ENCODE results near the gene IFT52.

The IFT52 gene, protein sequence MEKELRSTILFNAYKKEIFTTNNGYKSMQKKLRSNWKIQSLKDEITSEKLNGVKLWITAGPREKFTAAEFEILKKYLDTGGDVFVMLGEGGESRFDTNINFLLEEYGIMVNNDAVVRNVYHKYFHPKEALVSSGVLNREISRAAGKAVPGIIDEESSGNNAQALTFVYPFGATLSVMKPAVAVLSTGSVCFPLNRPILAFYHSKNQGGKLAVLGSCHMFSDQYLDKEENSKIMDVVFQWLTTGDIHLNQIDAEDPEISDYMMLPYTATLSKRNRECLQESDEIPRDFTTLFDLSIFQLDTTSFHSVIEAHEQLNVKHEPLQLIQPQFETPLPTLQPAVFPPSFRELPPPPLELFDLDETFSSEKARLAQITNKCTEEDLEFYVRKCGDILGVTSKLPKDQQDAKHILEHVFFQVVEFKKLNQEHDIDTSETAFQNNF
- 8.6 to 22.1 (median 15.7) reads per million in 18 experiments for total RNA-seq

DNA sequence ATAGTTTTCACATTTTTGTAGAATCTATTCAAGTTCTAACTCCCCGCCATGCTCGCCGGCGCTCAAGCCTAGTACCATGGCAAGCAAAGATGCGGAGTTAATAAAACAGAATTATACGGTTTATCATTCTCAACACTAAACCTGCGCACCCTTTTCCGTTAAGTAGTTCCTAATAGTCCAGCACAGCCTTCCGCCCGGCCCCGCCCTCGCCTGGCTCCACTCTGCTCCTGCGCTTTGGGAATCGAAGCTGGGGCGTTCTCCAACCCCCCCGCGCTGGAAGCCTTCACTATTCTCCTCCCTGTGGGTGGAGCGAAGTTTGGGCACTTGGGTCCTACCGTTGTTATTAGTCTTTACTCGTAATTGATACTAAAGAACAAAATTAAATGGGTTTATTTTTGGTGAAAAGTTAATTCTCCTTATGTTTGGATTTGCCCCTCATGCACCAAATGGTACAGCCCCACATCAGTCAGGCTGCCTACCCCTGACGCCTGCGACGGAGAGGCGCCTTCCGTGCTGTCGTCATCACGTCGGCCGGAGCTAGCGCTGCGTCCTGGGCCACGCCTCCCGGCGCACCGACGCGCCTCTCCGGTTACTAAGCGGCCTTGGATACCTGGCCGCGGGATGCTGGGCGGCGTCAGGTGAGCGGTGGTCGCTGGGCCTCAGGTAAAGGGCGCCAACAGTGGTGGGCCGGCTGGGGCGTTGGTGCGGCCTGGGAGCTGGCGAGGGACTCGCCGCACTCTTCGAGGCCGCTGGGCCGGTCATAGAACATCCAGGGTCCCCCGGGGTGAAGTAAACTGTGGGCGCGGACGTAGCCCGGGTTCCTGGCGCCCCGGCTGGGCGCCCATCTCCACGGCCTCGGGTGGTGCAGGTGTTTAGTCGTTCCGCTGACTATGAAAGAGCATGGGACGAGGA lies at the start of gene IFT52:
TSS of gene IFT52 (plus strand) at position 546 of the 912 bp plus-strand sequence. CDS start 3,762 bp downstream, outside the sequence.
- peak; percentile 87 to 93 for DNase-seq

DNA sequence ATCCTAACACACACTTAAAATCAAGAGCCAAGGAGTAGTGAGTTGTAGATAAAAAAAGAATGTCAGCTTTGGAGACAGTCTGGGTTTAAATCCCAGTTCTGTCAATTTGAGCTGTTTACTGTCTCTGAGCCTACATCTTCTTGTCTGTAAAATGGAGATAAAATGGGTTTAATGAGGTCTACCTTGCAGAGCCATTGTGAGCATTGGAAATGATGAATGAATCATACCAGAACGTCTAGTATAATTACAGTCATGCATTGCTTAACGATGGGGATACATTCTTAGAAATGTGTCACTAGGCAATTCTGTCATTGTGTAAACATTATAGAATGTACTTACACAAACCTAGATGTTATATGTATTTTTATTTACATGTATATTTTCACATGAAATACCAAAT lies 49.5 kb upstream of the IFT52 start:
- DNase-seq = no peak

DNA sequence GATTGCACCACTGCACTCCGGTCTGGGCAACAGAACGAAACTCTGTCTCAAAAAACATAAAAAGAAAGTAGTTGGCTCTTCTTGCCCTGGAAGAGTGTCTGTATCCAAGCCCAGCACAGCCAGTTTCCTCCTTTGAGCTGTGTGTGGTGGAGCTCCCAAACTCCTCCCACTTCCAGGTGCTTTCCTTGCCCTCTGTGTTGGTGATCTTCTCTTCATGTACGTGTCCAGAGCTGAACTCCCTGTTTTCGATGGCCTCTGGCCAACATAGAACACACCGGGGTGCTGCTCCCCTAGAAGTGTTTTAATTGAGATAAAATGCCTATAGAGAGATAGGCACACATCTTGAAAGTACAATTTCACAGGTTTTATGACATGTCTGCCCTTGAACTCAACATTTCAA lies 48.6 kb upstream of the IFT52 start:
- no peak for DNase-seq

DNA sequence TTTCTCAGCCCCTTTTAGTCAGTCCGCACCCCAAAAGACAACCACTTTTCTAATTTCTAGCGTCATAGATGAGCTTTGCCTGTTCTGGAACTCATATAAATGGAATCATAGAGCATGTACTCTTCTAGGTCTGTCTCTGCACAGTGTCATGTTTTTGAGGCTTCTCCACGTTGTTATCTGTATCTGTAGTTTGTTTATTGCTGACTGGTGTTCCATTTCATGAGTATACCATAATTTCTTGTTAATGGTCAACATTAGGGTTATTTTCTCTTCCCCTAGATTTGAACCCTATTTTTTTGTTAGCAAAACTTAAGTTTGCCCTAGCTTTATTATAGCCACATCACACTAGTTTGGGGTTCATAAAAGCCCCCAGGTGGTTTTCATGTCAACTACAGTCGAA lies 48.1 kb upstream of the IFT52 start:
- DNase-seq = no peak

DNA sequence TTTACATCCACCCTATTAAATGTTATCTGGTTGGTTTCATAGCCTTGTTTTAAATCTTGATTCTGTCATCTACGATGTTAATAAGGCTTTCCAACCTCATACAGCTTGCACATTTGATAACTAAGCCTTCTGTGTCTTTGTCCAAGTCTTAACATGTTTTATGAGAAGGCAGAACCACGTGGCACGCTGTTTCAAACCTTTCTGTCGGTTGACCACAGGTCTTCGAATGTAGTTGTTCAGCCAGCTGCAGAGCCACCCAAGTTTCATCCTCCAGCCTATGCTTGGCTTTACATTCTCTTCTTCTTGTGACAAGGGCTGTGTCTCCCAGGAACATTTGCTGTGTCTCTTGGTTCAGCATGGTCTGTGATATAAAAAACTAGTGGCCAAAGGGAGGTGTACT lies 47.6 kb upstream of the IFT52 start:
- DNase-seq = no peak

DNA sequence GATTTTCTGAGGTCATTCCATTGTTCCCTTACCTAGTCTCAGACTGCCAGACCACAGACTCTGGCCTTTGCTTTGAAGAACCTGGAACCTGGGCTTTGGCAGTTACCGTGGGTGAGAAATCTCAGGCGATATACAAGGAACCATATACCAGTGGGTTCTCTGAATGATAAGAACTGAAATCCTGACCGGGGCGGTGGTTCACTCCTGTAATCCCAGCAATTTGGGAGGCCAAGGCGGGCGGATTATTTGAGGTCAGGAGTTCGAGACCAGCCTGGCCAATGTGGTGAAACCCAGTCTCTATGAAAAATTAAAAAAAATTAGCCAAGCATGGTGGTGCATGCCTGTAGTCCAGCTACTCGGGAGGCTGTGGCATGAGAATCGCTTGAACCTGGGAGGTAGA lies 46.2 kb upstream of the IFT52 start:
- no peak for DNase-seq

DNA sequence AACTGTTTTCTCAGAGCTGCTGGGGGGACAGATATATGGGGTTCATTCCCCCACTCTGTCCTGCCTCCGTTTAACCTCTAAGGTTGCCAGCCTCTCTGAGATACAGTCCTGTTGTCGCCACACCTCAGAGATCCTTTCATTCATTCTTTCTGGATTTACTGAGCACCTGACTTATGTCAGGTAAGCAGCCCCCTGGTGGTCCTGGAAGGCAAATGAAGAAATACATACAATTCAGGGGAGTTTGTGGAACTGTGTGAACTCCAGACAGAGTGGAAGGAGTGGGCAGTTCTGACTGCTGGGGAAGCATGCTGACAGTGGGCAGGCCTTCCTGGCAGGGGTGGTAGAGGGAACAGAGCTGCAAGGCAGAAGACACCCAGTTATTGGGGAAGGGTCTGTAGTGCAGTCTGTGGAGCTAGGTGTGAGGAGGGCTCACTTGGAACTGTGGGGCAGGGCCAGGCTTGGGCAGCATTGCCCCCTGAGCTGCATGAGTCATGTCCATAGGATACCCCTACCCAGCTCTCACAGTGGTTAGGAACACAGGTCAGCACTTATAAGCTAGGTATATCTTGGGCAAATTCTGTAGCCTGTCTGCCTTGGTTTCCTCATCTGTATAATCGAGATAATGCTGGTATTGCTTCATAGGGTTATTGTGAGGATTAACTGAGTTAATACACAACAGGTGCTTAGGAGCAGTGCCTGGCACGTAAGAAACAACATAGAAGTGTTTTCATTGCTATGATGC lies 44.7 kb upstream of the IFT52 start:
- DNase-seq = no peak

DNA sequence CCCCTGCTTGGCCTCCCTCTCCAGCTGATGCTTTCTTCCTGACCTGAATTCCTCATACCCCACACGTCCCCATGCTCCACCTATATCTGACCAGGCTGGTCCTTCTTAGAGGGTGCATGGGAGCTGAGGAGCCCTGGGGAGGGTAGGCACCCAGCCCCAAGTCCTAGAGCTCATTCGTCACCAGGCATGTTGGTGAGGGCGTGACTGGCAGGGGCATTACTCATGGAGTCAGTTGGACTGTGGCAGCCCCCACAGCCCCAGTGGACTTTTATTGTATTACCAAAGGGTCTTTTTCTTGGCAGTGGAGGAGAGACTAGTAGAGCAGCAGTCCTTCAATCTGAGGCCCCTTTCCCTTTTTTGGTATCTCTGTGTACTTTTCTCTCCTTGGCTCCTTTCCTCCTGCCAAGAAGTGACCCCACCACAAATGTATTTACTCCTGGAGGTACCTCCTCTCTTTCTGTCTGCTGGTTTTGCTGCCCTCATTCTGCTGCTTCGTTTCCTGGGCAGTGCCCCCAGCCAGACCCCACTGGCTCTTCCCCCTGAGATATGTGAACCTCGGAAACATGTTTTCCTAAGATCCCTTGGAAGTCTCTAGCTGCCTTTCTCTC lies 42.4 kb upstream of the IFT52 start:
- no peak for DNase-seq

DNA sequence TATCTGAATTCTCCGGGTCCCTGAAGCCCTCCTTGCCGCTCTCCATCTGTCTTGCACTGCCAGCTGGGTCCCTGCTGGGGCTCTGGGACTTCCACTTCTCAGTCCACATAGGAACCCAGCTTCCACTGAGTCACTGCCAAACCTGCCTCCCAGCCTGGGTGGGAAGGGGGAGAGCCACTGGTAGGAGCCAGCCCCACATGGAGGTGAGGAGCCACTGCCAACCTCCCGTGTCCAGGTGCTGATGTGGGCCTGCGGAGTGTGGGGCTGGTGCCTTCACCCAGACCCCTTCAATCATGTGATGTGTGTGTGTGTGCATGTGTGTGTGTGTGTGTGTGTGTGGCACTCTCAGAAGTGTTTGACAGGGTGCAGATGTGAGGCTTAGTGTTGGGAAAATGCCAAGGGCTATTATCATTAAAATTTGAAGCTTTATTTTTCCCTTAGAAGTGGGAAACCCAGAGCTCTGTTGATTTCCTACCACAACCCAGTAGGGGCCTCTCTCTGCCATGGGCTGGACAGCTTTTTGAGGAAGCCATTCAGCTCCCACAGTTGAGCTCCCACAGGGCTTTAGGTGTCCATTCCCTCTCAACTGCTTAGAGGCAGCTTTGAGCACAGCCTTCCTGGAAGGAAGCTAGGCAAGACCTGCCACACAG lies 41.2 kb upstream of the IFT52 start:
- DNase-seq = no peak

DNA sequence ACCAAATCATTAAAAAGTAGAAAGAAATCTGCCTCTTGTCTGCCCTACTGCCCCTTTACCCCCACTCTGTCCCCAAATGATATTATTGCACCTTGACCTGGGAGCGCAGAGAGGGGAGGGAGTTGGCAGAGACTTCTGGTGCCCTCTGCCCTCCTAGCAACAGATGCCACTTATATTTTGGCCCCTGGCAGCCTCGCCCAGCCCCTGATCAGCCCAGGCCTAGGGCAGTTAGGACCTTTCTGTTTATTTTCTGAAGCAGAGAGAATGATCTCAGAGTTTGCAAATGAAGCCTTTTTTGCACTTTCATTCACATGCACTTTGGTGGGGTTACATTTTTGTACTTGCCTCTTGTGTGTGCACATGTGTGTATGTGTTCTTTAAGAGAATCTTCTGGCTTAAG lies 40.3 kb upstream of the IFT52 start:
- DNase-seq = no peak

DNA sequence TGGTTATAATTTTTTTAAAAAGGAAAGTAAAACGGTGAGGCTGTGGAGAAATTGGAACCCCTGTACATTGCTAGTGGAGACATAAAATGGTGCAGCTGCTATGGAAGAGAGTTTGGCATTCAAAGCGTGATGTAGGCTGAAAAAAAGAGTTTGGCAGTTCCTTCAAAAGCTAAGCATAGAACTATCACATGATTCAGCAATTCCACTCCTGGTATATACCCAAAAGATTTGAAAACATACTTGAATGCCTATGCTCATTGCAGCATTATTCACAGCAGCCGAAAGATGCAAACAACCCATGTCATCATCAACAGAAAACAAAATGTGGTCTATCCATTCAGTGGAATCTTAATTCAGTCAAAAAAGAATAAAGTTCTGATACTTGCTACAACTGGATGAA lies 36.4 kb upstream of the IFT52 start:
- DNase-seq = no peak

DNA sequence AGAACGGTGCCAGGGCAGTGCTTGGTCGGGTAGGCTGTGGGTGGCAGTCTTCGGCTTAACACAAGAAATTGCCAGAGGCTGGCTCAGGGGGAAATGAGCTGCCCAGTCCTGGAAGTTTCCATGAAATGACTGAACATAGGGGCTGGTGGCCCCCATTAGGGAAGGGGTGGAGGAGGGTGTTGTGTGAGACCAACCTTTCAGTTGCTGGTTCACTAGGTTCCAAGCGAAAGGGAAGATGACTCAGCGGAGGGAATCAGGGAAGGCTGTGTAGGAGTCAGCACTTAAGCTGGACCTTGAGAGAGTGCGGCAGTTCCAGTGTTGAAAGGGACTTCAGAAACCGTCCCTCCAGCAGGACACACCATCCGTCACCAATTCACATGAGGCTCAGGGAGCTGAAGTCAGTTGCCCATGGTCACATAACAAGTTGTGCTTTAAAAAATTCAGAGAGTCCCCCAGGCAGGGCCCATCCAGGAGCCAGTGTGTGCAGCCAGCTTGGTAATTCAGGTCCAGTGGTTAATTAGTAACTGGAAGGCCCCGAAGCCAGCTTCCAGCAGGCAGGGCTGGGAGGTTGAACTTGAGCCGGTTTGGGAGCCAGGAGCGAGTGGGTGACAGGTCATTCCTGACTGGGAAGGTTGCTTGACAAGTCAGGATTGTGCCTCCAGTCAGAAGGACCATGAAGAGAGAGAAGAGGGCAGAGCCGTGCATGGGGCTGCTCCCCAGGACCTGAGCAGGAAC lies 32.2 kb upstream of the IFT52 start, which contains the start of gene SGK2:
TSS of gene SGK2 (plus strand) at position 616 of the 735 bp plus-strand sequence. CDS start 7,469 bp downstream, outside the sequence.
- DNase-seq = peak in 1 of 2 donors; percentile 15

DNA sequence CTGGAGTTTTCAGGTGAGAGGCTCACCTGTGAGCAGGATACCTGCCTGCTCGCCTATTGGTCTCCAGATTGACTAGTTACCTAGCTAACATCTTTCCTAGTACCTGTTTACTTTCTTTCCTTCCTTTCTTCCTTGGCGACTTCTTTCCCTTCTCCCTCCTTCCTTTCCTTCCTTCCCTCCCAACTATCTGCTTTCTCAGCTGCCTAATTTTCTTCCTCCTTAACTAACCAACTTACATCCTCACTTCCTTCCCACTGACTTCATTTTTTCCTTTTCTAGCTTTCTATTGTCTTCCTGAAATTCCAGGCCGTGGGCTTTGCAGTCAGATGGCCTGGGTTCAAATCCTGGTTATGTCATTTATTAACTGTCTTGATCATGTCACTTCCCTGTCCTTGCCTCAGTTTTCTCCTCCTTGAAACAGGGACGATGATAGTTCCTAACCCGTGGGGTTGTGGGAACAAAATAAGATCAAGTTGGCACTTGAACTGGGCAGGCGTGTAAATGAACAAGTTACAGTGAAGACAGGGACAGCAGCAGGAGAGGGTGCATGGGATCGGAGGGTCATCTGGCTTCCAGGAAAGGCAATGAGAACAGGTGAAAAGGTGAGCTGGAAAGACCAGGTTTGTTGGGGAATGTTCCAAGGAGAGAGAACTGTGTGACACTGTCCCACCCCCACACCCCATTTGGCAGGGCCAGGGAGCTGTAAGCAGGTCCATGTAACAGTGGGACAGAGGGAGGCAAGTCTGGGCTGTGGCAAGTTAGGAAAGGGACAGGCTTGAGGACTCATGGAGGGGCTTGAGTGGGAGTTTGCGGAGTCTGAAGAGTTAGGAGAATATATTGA lies 31.4 kb upstream of the IFT52 start:
- no peak for DNase-seq

DNA sequence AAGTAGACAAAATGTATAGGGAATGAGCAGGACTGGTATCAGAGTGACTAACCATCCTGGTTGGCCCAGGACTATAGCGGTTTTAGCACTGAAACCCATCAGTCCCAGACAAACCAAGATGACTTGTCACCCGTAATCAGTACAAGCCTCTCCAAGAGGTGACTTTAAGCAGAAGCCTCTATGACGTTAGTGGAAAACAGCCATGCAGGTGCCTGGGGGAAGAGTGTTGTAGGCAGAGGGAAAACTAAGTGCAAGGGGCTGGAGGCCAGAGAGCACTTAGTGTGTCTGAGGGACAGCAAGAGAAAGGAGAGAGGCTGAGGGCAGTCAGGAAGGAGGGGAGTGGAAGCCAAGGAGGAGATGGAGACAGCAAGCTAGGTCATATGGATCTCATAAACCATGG lies 29.8 kb upstream of the IFT52 start:
- no peak for DNase-seq

DNA sequence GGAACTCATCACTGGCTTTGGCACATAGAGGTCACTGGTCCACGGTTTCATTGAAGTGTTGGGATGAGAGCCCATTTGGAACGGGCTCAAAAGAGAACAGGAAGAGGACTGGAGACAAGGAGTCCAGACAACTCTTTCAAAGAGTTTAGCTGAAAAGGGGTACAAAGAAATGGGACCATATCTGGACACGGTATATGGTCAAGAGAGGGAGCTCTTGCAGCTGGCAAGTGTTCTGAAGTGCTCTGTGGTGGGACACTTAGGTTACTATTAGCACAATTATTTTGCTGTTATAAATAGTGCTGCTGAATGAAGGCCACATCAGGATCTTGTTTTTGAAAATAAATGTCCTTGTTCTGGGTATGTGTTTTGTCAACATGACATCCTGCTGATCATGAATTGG lies 27.3 kb upstream of the IFT52 start:
- no peak for DNase-seq

DNA sequence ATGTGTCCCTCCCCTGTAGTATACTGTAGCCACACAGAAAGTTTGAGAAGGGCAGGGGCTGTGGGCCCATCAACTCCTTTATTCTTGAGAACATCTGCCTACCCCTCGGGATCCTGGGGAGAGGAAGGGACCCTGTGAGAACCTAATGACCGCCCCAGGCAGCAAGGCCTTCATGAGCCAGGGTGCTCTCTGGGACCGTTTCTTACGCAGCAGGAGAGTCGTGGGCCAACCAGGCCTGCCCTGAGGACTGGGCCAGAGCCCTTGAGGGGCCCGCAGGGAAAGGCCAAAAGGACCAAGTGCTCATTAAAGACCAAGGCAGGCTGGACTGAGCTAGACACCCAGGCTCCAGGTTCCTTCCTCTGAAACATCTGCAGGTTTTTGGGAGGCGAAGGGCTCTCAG lies 26.7 kb upstream of the IFT52 start:
- no peak for DNase-seq

DNA sequence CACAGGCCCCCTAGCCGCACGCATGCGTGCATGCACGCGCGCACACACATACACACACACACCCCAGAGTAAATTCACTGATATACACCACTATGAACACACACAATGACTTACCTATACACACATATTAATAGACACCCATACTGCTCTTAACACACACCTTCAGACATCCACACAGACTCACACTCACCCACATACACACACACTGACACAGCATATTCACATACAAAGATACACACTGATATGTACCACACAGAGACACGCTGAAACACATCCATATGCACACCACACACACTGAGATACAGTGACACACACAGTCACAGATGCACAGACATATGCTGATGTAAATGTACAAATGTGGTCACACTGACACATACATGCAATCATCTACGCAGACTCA lies 26.3 kb upstream of the IFT52 start:
- DNase-seq = no peak

DNA sequence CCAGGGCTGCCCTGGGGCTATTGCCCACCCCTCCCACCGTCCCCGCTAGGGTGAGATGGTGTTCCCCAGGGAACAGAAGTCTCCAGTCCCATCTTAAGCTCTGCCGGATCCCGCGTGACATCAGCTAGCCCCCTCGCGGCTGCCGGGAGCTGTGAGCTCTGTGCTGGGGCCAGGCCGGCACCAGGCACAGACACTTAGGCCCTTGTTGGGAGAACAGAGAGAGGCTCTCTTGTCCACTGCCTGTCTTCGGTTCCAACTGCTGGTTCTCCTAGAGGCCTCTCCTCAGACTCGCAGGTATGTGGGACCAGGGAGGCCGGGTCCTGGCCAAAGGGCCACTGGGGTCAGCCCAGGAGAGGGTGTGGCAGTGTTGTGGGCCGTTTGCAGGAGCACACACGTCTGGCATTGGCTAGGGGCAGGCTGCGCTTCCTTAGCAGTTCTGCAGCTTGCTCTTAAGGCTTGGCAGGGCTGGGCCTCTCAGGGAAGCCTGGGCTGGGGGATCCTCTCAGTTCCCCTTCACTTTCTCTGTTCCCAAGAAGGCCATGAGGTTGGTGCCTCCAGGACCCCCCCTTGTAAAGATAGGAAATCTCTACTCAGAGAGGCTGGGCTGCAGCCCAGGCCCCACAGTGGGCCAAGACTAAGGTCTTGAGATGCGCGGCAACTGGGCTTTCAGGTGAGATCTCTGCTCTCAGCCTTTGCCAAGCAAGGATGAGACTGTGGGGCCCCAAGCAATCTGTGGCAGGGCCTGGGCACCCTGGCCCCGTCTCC lies 25.6 kb upstream of the IFT52 start:
- no peak for DNase-seq

DNA sequence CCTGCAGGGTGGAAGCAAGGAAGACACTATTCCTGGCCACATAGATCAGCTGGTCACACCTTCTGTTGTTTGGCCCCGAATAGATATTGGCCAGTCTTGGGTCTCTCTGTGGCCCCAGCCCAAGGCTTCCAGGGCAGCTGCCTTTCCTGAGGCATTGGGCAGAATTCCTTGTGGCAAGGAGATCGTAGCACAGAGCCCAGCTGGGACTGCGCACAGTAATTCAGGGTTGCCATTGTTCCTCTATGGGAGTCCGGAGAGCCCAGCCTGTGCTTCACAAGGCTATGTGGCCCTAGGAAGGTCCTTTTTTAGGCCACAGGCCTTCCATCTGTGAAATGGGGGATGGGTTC lies 25.0 kb upstream of the IFT52 start:
- DNase-seq = no peak

Data from inflammatory macrophage (primary cell).